ENCODE results near the gene MAST4. TPM values are rescaled to one million over a fixed set of nuclear protein-coding genes. Genes with fewer than 3 reads are reported as not detected.

MAST4 gene
- total RNA-seq, 1 donor from 2014 or later: 10.4 TPM

GRCh38 chr5:67160985-67161384 is 564.8 kb downstream of the MAST4 start:
- Histone ChIP-seq H3K36me3 (ENCODE audit: control insufficient read depth in 3 of 3, insufficient read depth in 3 of 3, low read length in 3 of 3) (peaks cover 21 to 34% (median 25%) of the 10 kb centered on the region in 3 donors), H3K4me3 (ENCODE audit: low read length in 3 of 3) (no peak overlapping the region), H3K9me3 (ENCODE audit: control insufficient read depth in 3 of 3, low read length in 3 of 3) (no peaks in the 10 kb centered on the region), H3K9ac (ENCODE audit: low read depth in 1 of 3, low read length in 3 of 3) (no peak overlapping the region), H3K27ac (ENCODE audit: low read depth, low read length) (no peak overlapping the region), H3K4me1 (ENCODE audit: control insufficient read depth in 3 of 3, insufficient read depth in 3 of 3, low read length in 3 of 3) (peaks cover 0 to 3% (median 0%) of the 10 kb centered on the region in 3 donors), H3K27me3 (ENCODE audit: control insufficient read depth in 3 of 3, insufficient read depth in 3 of 3, low read length in 3 of 3) (no peaks in the 10 kb centered on the region)

GRCh38 chr5:67161767-67162166 is 565.6 kb downstream of the MAST4 start:
- H3K27ac ChIP-seq (ENCODE audit: low read depth, low read length): no peak overlapping the region

GRCh38 chr5:67163231-67163756 is 567.1 kb downstream of the MAST4 start:
- Histone ChIP-seq H3K36me3 (ENCODE audit: control insufficient read depth in 3 of 3, insufficient read depth in 3 of 3, low read length in 3 of 3) (peaks cover 25 to 33% (median 27%) of the 10 kb centered on the region in 3 donors), H3K27me3 (ENCODE audit: control insufficient read depth in 3 of 3, insufficient read depth in 3 of 3, low read length in 3 of 3) (no peaks in the 10 kb centered on the region), H3K9me3 (ENCODE audit: control insufficient read depth in 3 of 3, low read length in 3 of 3) (no peaks in the 10 kb centered on the region), H3K9ac (ENCODE audit: low read depth in 1 of 3, low read length in 3 of 3) (no peak overlapping the region), H3K4me1 (ENCODE audit: control insufficient read depth in 3 of 3, insufficient read depth in 3 of 3, low read length in 3 of 3) (peaks cover 0 to 7% (median 6%) of the 10 kb centered on the region in 3 donors), H3K27ac (ENCODE audit: low read depth, low read length) (no peak overlapping the region), H3K4me3 (ENCODE audit: low read length in 3 of 3) (no peak overlapping the region)

More at GRCh38 chr5:67161767-67162166, 565.6 kb downstream of the MAST4 start:
- Histone ChIP-seq H3K4me3 (ENCODE audit: low read length in 3 of 3) (no peak overlapping the region), H3K9me3 (ENCODE audit: control insufficient read depth in 3 of 3, low read length in 3 of 3) (no peaks in the 10 kb centered on the region), H3K27me3 (ENCODE audit: control insufficient read depth in 3 of 3, insufficient read depth in 3 of 3, low read length in 3 of 3) (no peaks in the 10 kb centered on the region), H3K4me1 (ENCODE audit: control insufficient read depth in 3 of 3, insufficient read depth in 3 of 3, low read length in 3 of 3) (peaks cover 0 to 6% (median 6%) of the 10 kb centered on the region in 3 donors), H3K36me3 (ENCODE audit: control insufficient read depth in 3 of 3, insufficient read depth in 3 of 3, low read length in 3 of 3) (peaks cover 18 to 33% (median 25%) of the 10 kb centered on the region in 3 donors), H3K9ac (ENCODE audit: low read depth in 1 of 3, low read length in 3 of 3) (no peak overlapping the region)

- no peak overlapping the region for H3K4me3 ChIP-seq (ENCODE audit: low read length in 3 of 3)
- H3K9ac ChIP-seq (ENCODE audit: low read depth in 1 of 3, low read length in 3 of 3): no peak overlapping the region
- H3K27me3 ChIP-seq (ENCODE audit: control insufficient read depth in 3 of 3, insufficient read depth in 3 of 3, low read length in 3 of 3): no peaks in the 10 kb centered on the region
- no peaks in the 10 kb centered on the region for H3K9me3 ChIP-seq (ENCODE audit: control insufficient read depth in 3 of 3, low read length in 3 of 3)
- H3K4me1 ChIP-seq (ENCODE audit: control insufficient read depth in 3 of 3, insufficient read depth in 3 of 3, low read length in 3 of 3): peaks cover 0 to 7% (median 6%) of the 10 kb centered on the region in 3 donors
- H3K27ac ChIP-seq (ENCODE audit: low read depth, low read length): no peak overlapping the region
- peaks cover 25 to 33% (median 27%) of the 10 kb centered on the region in 3 donors for H3K36me3 ChIP-seq (ENCODE audit: control insufficient read depth in 3 of 3, insufficient read depth in 3 of 3, low read length in 3 of 3)
These were observed 567.8 kb downstream of the MAST4 start for GRCh38 chr5:67163863-67164595.

- H3K9ac ChIP-seq (ENCODE audit: low read depth in 1 of 3, low read length in 3 of 3): no peak overlapping the region
- peaks cover 0 to 7% (median 6%) of the 10 kb centered on the region in 3 donors for H3K4me1 ChIP-seq (ENCODE audit: control insufficient read depth in 3 of 3, insufficient read depth in 3 of 3, low read length in 3 of 3)
- peaks cover 25 to 33% (median 27%) of the 10 kb centered on the region in 3 donors for H3K36me3 ChIP-seq (ENCODE audit: control insufficient read depth in 3 of 3, insufficient read depth in 3 of 3, low read length in 3 of 3)
- no peaks in the 10 kb centered on the region for H3K9me3 ChIP-seq (ENCODE audit: control insufficient read depth in 3 of 3, low read length in 3 of 3)
- H3K27me3 ChIP-seq (ENCODE audit: control insufficient read depth in 3 of 3, insufficient read depth in 3 of 3, low read length in 3 of 3): no peaks in the 10 kb centered on the region
- no peak overlapping the region for H3K27ac ChIP-seq (ENCODE audit: low read depth, low read length)
- H3K4me3 ChIP-seq (ENCODE audit: low read length in 3 of 3): no peak overlapping the region
These were observed 568.8 kb downstream of the MAST4 start for GRCh38 chr5:67164856-67165525.

- no peaks in the 10 kb centered on the region for H3K27me3 ChIP-seq (ENCODE audit: control insufficient read depth in 3 of 3, insufficient read depth in 3 of 3, low read length in 3 of 3)
- peaks cover 25 to 33% (median 27%) of the 10 kb centered on the region in 3 donors for H3K36me3 ChIP-seq (ENCODE audit: control insufficient read depth in 3 of 3, insufficient read depth in 3 of 3, low read length in 3 of 3)
- H3K27ac ChIP-seq (ENCODE audit: low read depth, low read length): peak overlapping the region; percentile 67
- H3K4me1 ChIP-seq (ENCODE audit: control insufficient read depth in 3 of 3, insufficient read depth in 3 of 3, low read length in 3 of 3): peaks cover 0 to 7% (median 6%) of the 10 kb centered on the region in 3 donors
- H3K4me3 ChIP-seq (ENCODE audit: low read length in 3 of 3): peak overlapping the region; percentile 37 to 61 (median 52)
- no peaks in the 10 kb centered on the region for H3K9me3 ChIP-seq (ENCODE audit: control insufficient read depth in 3 of 3, low read length in 3 of 3)
- peak overlapping the region; percentile 38 to 74 (median 64) for H3K9ac ChIP-seq (ENCODE audit: low read depth in 1 of 3, low read length in 3 of 3)
These were observed 569.6 kb downstream of the MAST4 start for GRCh38 chr5:67165526-67166459.

- H3K4me3 ChIP-seq (ENCODE audit: low read length in 3 of 3): peak overlapping the region; percentile 37 to 61 (median 52)
These were observed 570.5 kb downstream of the MAST4 start for GRCh38 chr5:67166460-67167285.

GRCh38 chr5:67168069-67168468 is 571.9 kb downstream of the MAST4 start:
- Histone ChIP-seq H3K4me1 (ENCODE audit: control insufficient read depth in 3 of 3, insufficient read depth in 3 of 3, low read length in 3 of 3) (peaks cover 0 to 7% (median 6%) of the 10 kb centered on the region in 3 donors), H3K27ac (ENCODE audit: low read depth, low read length) (no peak overlapping the region), H3K4me3 (ENCODE audit: low read length in 3 of 3) (no peak overlapping the region), H3K9me3 (ENCODE audit: control insufficient read depth in 3 of 3, low read length in 3 of 3) (no peaks in the 10 kb centered on the region), H3K9ac (ENCODE audit: low read depth in 1 of 3, low read length in 3 of 3) (no peak overlapping the region), H3K27me3 (ENCODE audit: control insufficient read depth in 3 of 3, insufficient read depth in 3 of 3, low read length in 3 of 3) (no peaks in the 10 kb centered on the region), H3K36me3 (ENCODE audit: control insufficient read depth in 3 of 3, insufficient read depth in 3 of 3, low read length in 3 of 3) (peaks cover 16 to 25% (median 17%) of the 10 kb centered on the region in 3 donors)

More at GRCh38 chr5:67166460-67167285, 570.5 kb downstream of the MAST4 start:
- H3K27me3 ChIP-seq (ENCODE audit: control insufficient read depth in 3 of 3, insufficient read depth in 3 of 3, low read length in 3 of 3): no peaks in the 10 kb centered on the region
- H3K4me1 ChIP-seq (ENCODE audit: control insufficient read depth in 3 of 3, insufficient read depth in 3 of 3, low read length in 3 of 3): peaks cover 0 to 7% (median 6%) of the 10 kb centered on the region in 3 donors
- H3K36me3 ChIP-seq (ENCODE audit: control insufficient read depth in 3 of 3, insufficient read depth in 3 of 3, low read length in 3 of 3): peaks cover 25 to 33% (median 27%) of the 10 kb centered on the region in 3 donors
- peak overlapping the region; percentile 38 to 74 (median 64) for H3K9ac ChIP-seq (ENCODE audit: low read depth in 1 of 3, low read length in 3 of 3)
- no peaks in the 10 kb centered on the region for H3K9me3 ChIP-seq (ENCODE audit: control insufficient read depth in 3 of 3, low read length in 3 of 3)
- H3K27ac ChIP-seq (ENCODE audit: low read depth, low read length): peak overlapping the region; percentile 67
